Mesothelial cell of epicardium (in vitro differentiated cells): ENCODE data around the gene SCCPDH. TPM values are rescaled to one million over a fixed set of nuclear protein-coding genes. Genes with fewer than 3 reads are reported as not detected.

Experiments used
- DNase-seq, 2 experiments: peaks; one replicate each; pipeline ENCODE4 v3.0.0; 2021; ENCODE audit warnings: low spot score in 2 of 2; ENCODE audit not compliant: unreplicated experiment in 2 of 2
- H3K27ac Mint-ChIP-seq: 2 replicates; pipeline ENCODE4 v1.8.0; 2021; ENCODE audit warnings: mixed read lengths
- H3K27me3 Mint-ChIP-seq: 2 replicates; pipeline ENCODE4 v1.8.0; 2021; ENCODE audit warnings: low read depth, mixed read lengths
- H3K36me3 Mint-ChIP-seq: 2 replicates; pipeline ENCODE4 v1.8.0; 2021; ENCODE audit warnings: mixed read lengths
- H3K4me1 Mint-ChIP-seq: 2 replicates; pipeline ENCODE4 v1.8.0; 2021; ENCODE audit warnings: mixed read lengths
- H3K4me3 Mint-ChIP-seq: 2 replicates; pipeline ENCODE4 v1.8.0; 2021; ENCODE audit warnings: mild to moderate bottlenecking, moderate library complexity, mixed read lengths
- H3K9me3 Mint-ChIP-seq: 2 replicates; pipeline ENCODE4 v1.8.0; 2021; ENCODE audit warnings: mixed read lengths
- CTCF ChIP-seq: fragments of 200-600 bp; sonication (generic); IDR thresholded peaks from one replicate; pipeline ENCODE4 v1.5.0; 2021; ENCODE audit warnings: antibody characterized with exemption; ENCODE audit not compliant: unreplicated experiment
- total RNA-seq: library from RNA; stranded (reverse); gene quantifications from 3 replicates; pipeline ENCODE4 v1.2.1, GENCODE V29; 2021

SCCPDH gene
- total RNA-seq, 1 donor from 2014 or later = 35.1 TPM

GRCh38 chr1:246748006-246748405 is 23.8 kb downstream of the SCCPDH start:
- H3K4me1 Mint-ChIP-seq = no peaks in the 10 kb centered on the region
- H3K27ac Mint-ChIP-seq = no peak overlapping the region
- TF ChIP-seq CTCF = no peak
- H3K9me3 Mint-ChIP-seq = no peaks in the 10 kb centered on the region
- no peak overlapping the region for H3K4me3 Mint-ChIP-seq
- H3K27me3 Mint-ChIP-seq = no peaks in the 10 kb centered on the region
- no peak for DNase-seq
- H3K36me3 Mint-ChIP-seq = peaks cover 25% of the 10 kb centered on the region

GRCh38 chr1:246748867-246749266 is 24.7 kb downstream of the SCCPDH start:
- Mint-ChIP-seq H3K27ac (no peak overlapping the region), H3K36me3 (peaks cover 23% of the 10 kb centered on the region), H3K4me3 (no peak overlapping the region), H3K9me3 (no peaks in the 10 kb centered on the region), H3K4me1 (no peaks in the 10 kb centered on the region), H3K27me3 (no peaks in the 10 kb centered on the region)
- DNase-seq = no peak
- no peak for TF ChIP-seq CTCF

- DNase-seq = no peak
- Mint-ChIP-seq H3K27ac (no peak overlapping the region), H3K4me3 (no peak overlapping the region), H3K9me3 (no peaks in the 10 kb centered on the region), H3K4me1 (no peaks in the 10 kb centered on the region), H3K27me3 (no peaks in the 10 kb centered on the region), H3K36me3 (peaks cover 11% of the 10 kb centered on the region)
- no peak for TF ChIP-seq CTCF
Measured at GRCh38 chr1:246750752-246751151, 26.5 kb downstream of the SCCPDH start.

- peak; percentile 59 for TF ChIP-seq CTCF
Measured at GRCh38 chr1:246753670-246754535, 29.7 kb downstream of the SCCPDH start.

GRCh38 chr1:246755419-246755818 is 31.2 kb downstream of the SCCPDH start:
- Mint-ChIP-seq H3K9me3 (no peaks in the 10 kb centered on the region), H3K27me3 (no peaks in the 10 kb centered on the region), H3K36me3 (peaks cover 12% of the 10 kb centered on the region), H3K4me3 (no peak overlapping the region), H3K27ac (no peak overlapping the region), H3K4me1 (no peaks in the 10 kb centered on the region)
- DNase-seq = no peak
- no peak for TF ChIP-seq CTCF

More at GRCh38 chr1:246753670-246754535, 29.7 kb downstream of the SCCPDH start:
- H3K9me3 Mint-ChIP-seq = no peaks in the 10 kb centered on the region
- peak; percentile 48 to 78 for DNase-seq
- peaks cover 2% of the 10 kb centered on the region for H3K36me3 Mint-ChIP-seq
- H3K4me1 Mint-ChIP-seq = no peaks in the 10 kb centered on the region
- no peak overlapping the region for H3K4me3 Mint-ChIP-seq
- H3K27ac Mint-ChIP-seq = no peak overlapping the region
- no peaks in the 10 kb centered on the region for H3K27me3 Mint-ChIP-seq
